Stimulated activated naive CD8-positive, alpha-beta T cell treated with anti-CD3 and anti-CD28 coated beads, Interleukin-15, amount 100 ng/mL, for 72 hours (primary cell): ENCODE data around the gene SNCA.

Experiments used
- ATAC-seq: fragments of 150-1000 bp; cut with Tn5 transposase; 2 replicates; pipeline ENCODE4 v1.10.0; 2021; ENCODE audit warnings: mild to moderate bottlenecking, moderate library complexity
- DNase-seq, 2 donors: peaks; one replicate each; pipeline ENCODE4 v3.0.0; 2021 to 2022
- H3K27ac Mint-ChIP-seq, 2 donors: one replicate each; pipeline ENCODE4 v1.8.0; 2022; ENCODE audit warnings: mild to moderate bottlenecking in 2 of 2, mixed read lengths in 2 of 2, moderate library complexity in 2 of 2
- H3K27me3 Mint-ChIP-seq: one replicate; pipeline ENCODE4 v1.8.0; 2022; ENCODE audit warnings: mixed read lengths
- H3K4me1 Mint-ChIP-seq: one replicate; pipeline ENCODE4 v1.8.0; 2022; ENCODE audit warnings: mild to moderate bottlenecking, mixed read lengths
- H3K4me3 Mint-ChIP-seq, 2 donors: one replicate each; pipeline ENCODE4 v1.8.0; 2022; ENCODE audit warnings: mild to moderate bottlenecking in 2 of 2, mixed read lengths in 2 of 2, moderate library complexity in 1 of 2
- H3K9me3 Mint-ChIP-seq, 2 donors: one replicate each; pipeline ENCODE4 v1.8.0; 2022; ENCODE audit warnings: mixed read lengths in 2 of 2

SNCA gene

GRCh38 chr4:89836897-89837384, at the start of gene SNCA:
TSS of gene SNCA (minus strand) at chr4:89837161. CDS start at chr4:89835667, 1,494 bp downstream.
- H3K4me3 Mint-ChIP-seq = peak within 1 kb of the TSS; percentile 77 to 81
- DNase-seq (peak; percentile 24 to 41), ATAC-seq (peak; percentile 71)
- peaks cover 26% of the 10 kb centered on the region for H3K4me1 Mint-ChIP-seq
- H3K9me3 Mint-ChIP-seq = no peaks in the 10 kb centered on the region
- H3K27ac Mint-ChIP-seq = no peak within 1 kb of the TSS
- peaks cover 75% of the 10 kb centered on the region for H3K27me3 Mint-ChIP-seq

DNA sequence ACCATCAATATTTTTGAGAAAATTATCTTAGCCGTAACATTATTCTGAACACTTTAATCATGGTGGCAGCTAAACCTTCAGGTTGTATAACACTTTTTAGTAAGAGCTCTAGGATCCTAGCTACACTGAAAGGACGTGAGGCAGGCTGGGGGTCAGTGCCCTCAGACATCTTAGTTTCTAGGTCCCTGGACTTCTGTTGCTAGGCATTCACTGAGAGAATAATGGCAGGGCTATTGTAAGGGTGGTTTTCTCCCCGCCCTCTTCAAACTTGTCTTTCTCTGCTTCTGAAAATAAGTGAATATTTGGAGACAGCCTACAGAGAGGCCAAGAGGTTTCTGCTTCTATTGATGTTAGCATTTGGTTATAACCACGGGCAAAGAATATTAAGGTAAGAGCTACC, 42.3 kb upstream of the SNCA start:
- no peaks in the 10 kb centered on the region for H3K27me3 Mint-ChIP-seq
- ATAC-seq (no peak), DNase-seq (no peak)
- peaks cover 9% of the 10 kb centered on the region for H3K4me1 Mint-ChIP-seq
- no peaks in the 10 kb centered on the region for H3K9me3 Mint-ChIP-seq
- no peak overlapping the region for H3K4me3 Mint-ChIP-seq
- H3K27ac Mint-ChIP-seq = peak overlapping the region in 1 of 2 donors; percentile 71

- DNase-seq (no peak), ATAC-seq (no peak)
- no peak overlapping the region for H3K4me3 Mint-ChIP-seq
- no peak overlapping the region for H3K27ac Mint-ChIP-seq
- peaks cover 9% of the 10 kb centered on the region for H3K4me1 Mint-ChIP-seq
- H3K27me3 Mint-ChIP-seq = no peaks in the 10 kb centered on the region
- no peaks in the 10 kb centered on the region for H3K9me3 Mint-ChIP-seq
Measured at GRCh38 chr4:89878611-89879010, 41.6 kb upstream of the SNCA start.

DNA sequence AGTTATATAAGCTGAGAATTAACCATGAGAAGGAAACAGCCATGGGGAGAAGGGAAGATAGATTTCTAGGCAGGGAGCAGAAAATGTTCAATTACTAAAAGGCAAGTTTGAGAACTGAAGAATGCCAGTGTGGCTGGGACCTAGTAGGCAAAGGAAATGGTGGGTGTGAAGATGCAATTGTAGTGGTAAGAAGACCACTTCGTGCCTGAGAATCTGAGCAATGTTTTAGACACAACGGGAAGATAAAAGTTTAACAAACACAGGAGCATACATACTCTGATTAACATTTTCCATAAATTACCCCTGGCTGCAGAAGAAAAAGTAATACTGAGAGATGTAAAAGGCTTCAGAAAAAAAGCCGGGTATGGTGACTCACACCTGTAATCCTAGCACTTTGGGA, 39.6 kb upstream of the SNCA start:
- DNase-seq = no peak
- Mint-ChIP-seq H3K4me3 (no peak overlapping the region), H3K27me3 (no peaks in the 10 kb centered on the region), H3K9me3 (no peaks in the 10 kb centered on the region), H3K4me1 (peaks cover 9% of the 10 kb centered on the region), H3K27ac (no peak overlapping the region)
- ATAC-seq = peak; percentile 31

DNA sequence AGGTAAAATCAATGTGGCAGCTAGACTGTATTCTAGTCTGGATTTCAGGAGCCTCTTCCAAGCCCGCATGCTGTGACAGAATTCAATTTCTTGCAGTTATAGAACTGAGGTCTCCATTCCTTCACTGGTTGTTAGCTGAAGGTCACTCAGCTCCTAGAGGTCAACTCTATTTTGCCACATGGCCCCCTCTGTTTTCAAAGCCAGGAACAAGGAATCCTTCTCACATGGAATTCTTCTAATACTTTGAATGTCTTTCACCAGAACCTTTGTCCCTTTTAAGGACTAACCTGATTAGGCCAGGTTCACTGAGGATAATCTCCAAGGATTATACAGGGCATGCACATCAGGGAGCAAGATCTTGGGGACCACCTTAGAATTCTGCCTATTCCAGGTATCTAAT, 34.2 kb upstream of the SNCA start:
- Mint-ChIP-seq H3K9me3 (peaks cover 0 to under 1% of the 10 kb centered on the region in 2 donors), H3K4me1 (peaks cover 3% of the 10 kb centered on the region), H3K27me3 (peaks cover 12% of the 10 kb centered on the region), H3K27ac (no peak overlapping the region), H3K4me3 (no peak overlapping the region)
- DNase-seq (no peak), ATAC-seq (no peak)

GRCh38 chr4:89868999-89869589, 32.1 kb upstream of the SNCA start:
- no peak for DNase-seq
- H3K27ac Mint-ChIP-seq = no peak overlapping the region
- no peaks in the 10 kb centered on the region for H3K4me1 Mint-ChIP-seq
- H3K27me3 Mint-ChIP-seq = peaks cover 26% of the 10 kb centered on the region
- H3K9me3 Mint-ChIP-seq = peaks cover 0 to 6% of the 10 kb centered on the region in 2 donors
- no peak overlapping the region for H3K4me3 Mint-ChIP-seq
- no peak for ATAC-seq

- H3K27ac Mint-ChIP-seq = no peak overlapping the region
- DNase-seq (no peak), ATAC-seq (no peak)
- no peak overlapping the region for H3K4me3 Mint-ChIP-seq
- H3K9me3 Mint-ChIP-seq = peaks cover 0 to 6% of the 10 kb centered on the region in 2 donors
- H3K27me3 Mint-ChIP-seq = peaks cover 28% of the 10 kb centered on the region
- no peaks in the 10 kb centered on the region for H3K4me1 Mint-ChIP-seq
Measured at GRCh38 chr4:89868276-89868675, 31.3 kb upstream of the SNCA start.

GRCh38 chr4:89863533-89863932, 26.6 kb upstream of the SNCA start:
- ATAC-seq = no peak
- Mint-ChIP-seq H3K27ac (no peak overlapping the region), H3K4me3 (no peak overlapping the region), H3K4me1 (no peaks in the 10 kb centered on the region), H3K27me3 (peaks cover 39% of the 10 kb centered on the region), H3K9me3 (peaks cover 0 to 6% of the 10 kb centered on the region in 2 donors)
- DNase-seq = no peak

DNA sequence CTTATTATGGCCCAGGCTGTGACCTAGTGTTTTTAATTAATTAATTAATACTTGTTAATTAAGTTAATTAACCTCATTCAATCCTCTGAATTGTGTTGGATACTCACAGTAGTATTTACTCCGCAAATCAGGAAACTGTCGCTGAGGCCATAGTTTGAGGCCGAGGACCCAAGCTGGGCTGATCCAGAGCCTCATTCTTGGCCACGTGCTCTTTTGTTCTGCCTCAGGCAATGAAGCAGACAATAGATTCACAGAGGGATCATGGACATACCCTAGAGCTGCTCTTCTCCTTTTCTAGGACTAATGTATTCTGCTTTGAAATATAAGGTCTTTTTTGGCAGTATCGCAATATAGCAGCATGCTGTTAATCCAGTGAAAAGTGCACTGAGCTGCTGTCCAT, 24.0 kb upstream of the SNCA start:
- no peak for DNase-seq
- peaks cover 3 to 5% of the 10 kb centered on the region in 2 donors for H3K9me3 Mint-ChIP-seq
- H3K27ac Mint-ChIP-seq = no peak overlapping the region
- H3K27me3 Mint-ChIP-seq = peaks cover 25% of the 10 kb centered on the region
- H3K4me1 Mint-ChIP-seq = no peaks in the 10 kb centered on the region
- ATAC-seq = no peak
- H3K4me3 Mint-ChIP-seq = no peak overlapping the region

DNA sequence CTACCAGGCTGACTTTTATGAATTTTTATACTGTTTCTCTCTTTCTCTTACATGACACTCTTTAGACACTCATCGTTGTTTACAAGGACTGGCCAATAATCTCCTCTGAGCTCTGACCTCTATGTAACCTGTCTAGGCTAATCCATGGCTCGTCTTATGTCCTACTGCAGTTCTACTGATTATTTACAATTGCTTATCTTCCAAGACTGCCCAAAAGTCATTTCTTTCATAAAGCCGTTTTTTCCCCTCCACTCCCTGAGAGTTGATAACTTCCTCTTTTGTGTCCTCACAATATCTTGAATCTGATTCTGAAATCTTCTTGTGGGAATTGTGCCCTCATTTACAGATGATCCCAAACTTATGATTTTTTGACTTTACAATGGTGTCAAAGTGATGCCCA, 18.3 kb upstream of the SNCA start:
- no peak overlapping the region for H3K27ac Mint-ChIP-seq
- no peaks in the 10 kb centered on the region for H3K4me1 Mint-ChIP-seq
- peaks cover 8% of the 10 kb centered on the region for H3K27me3 Mint-ChIP-seq
- DNase-seq (no peak), ATAC-seq (no peak)
- no peak overlapping the region for H3K4me3 Mint-ChIP-seq
- peaks cover 5 to 12% of the 10 kb centered on the region in 2 donors for H3K9me3 Mint-ChIP-seq

DNA sequence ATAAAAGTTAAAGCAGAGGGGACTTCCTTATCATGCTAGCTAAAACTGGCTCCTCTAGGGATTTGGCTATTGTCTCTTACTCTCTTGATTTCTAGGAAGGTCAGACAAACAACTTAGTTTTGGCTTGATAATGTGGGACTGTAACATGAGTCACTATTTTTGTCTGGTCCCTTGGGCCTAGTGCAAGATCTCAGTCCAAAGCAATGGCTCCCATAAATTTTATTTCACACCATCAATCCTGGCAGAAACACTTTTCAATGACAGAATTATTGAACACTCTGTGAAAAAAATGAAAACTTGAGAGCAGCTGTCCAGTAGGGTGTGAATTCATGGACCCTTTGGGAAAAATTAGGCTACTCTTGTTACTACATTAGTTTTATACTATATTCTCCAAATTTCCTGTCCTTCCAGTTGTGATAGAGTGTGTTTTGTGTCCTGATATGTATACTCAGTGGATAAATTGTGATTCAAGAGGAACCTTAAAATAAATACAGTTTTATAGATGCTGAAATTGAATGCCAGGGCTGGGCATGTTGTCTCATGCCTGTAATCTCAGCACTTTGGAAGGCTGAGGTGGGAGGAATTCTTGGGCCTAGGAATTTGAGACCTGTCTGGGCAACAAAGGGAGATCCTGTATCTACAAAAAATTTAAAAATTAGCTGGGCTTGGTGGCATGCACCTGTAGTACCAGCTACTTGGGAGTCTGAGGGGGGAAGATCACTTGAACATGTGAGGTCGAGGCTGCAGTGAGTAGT, 10.8 kb upstream of the SNCA start:
- Mint-ChIP-seq H3K9me3 (peaks cover 9 to 26% of the 10 kb centered on the region in 2 donors), H3K27ac (no peak overlapping the region), H3K4me1 (no peaks in the 10 kb centered on the region), H3K4me3 (no peak overlapping the region), H3K27me3 (peaks cover 8% of the 10 kb centered on the region)
- no peak for ATAC-seq
- no peak for DNase-seq

- H3K27me3 Mint-ChIP-seq = peaks cover 61% of the 10 kb centered on the region
- H3K27ac Mint-ChIP-seq = no peak overlapping the region
- H3K9me3 Mint-ChIP-seq = no peaks in the 10 kb centered on the region
- DNase-seq (no peak), ATAC-seq (no peak)
- H3K4me1 Mint-ChIP-seq = peaks cover 26% of the 10 kb centered on the region
- no peak overlapping the region for H3K4me3 Mint-ChIP-seq
Measured at GRCh38 chr4:89839558-89839957, 2.6 kb upstream of the SNCA start.

GRCh38 chr4:89837993-89838390, 1.0 kb upstream of the SNCA start:
- DNase-seq (no peak), ATAC-seq (no peak)
- H3K4me1 Mint-ChIP-seq = peaks cover 26% of the 10 kb centered on the region
- peak overlapping the region; percentile 77 to 81 for H3K4me3 Mint-ChIP-seq
- peaks cover 75% of the 10 kb centered on the region for H3K27me3 Mint-ChIP-seq
- H3K9me3 Mint-ChIP-seq = no peaks in the 10 kb centered on the region
- no peak overlapping the region for H3K27ac Mint-ChIP-seq

DNA sequence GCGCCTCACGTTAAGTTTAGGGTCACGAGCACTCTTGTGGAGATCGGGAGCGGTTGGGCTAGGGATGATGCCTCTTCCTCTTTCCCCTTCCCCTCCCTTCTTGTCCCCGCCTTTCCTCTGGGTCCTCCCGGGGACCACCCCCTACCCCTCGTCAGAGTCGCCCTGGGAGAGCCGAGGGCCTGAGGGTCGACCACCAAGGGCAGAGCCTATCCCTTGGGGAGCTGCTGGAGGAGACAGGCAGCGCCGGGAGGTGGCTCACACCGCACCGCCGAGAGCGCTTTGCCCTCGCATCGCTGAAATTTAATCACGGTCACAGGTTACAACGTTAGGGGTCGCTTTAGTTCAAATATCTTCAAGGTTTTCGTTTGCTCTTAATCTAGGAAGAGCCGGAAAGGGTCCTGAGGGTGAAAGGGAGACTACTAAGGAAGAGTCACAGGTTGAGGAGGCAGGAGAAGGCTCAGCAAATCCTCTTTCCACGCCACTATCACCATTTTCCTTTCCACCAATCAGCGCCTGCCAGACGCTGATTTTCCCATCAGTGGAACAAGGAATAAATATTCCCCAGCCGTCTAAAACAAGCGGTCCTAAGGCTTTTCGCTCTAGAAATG, 528 bp upstream of the SNCA start:
- Mint-ChIP-seq H3K27ac (no peak overlapping the region), H3K4me1 (peaks cover 26% of the 10 kb centered on the region), H3K4me3 (peak overlapping the region; percentile 77 to 81), H3K27me3 (peaks cover 75% of the 10 kb centered on the region), H3K9me3 (no peaks in the 10 kb centered on the region)
- ATAC-seq (peak; percentile 74), DNase-seq (peak; percentile 23 to 39)

DNA sequence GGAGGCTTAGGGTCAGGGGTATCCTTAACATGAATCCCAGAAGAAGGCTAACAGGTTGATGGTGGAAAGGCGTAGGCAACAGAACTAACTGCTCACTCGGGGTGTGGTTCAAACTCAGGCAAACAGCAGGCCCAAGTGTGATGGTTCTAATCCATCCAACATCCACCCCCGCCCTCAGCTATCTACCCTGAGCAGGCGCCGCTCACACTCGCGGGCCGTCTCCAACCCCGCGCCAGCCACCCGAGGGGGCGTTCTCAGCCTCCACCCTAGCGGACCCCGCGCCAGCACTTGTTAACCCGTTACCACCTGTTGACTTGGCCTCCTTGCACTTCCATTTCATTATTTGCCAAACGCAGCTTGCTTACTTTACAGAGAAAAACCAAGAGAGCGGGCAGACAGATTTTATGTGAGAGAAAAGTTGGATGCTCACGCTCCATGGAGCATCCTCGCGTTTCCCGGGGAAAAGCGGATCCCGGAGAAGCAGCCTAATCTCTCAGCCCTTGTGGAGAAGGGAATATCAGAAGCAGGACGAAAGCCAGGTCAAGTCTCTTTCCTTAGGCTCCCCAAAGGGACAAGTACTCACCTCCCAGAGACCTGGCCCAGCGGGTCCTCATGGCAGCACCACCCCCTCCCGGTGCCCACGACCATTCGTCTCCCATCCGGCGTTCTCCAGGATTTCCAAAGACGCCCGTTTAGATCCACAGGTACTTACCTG, 773 bp downstream of the SNCA start:
- Mint-ChIP-seq H3K27me3 (peaks cover 74% of the 10 kb centered on the region), H3K27ac (no peak overlapping the region), H3K4me3 (peak overlapping the region; percentile 77 to 81), H3K9me3 (no peaks in the 10 kb centered on the region), H3K4me1 (peaks cover 26% of the 10 kb centered on the region)
- no peak for DNase-seq
- ATAC-seq = no peak
